ENCODE results near the gene SLC2A13. TPM values are rescaled to one million over a fixed set of nuclear protein-coding genes. Genes with fewer than 3 reads are reported as not detected.

Gene SLC2A13
- total and polyA plus RNA-seq, 3 donors from 2014 or later = 3.3 to 19.8 (median 18.0) TPM

GRCh38 chr12:39956725-39957124 is 149.2 kb downstream of the SLC2A13 start:
- no peaks in the 10 kb centered on the region for H3K36me3 ChIP-seq (ENCODE audit: low read depth, missing control alignments)
- H3K4me1 ChIP-seq = no peaks in the 10 kb centered on the region
- TF ChIP-seq POLR2A (IDR thresholded peaks at IDR 0.05) (no peak), CTCF (IDR thresholded peaks at IDR 0.05) (no peak)
- 86 to 92% methylated on average over 2 of the region's 2 CpGs for WGBS, 2 donors
- H3K9me3 ChIP-seq = no peaks in the 10 kb centered on the region
- no peak overlapping the region for H3K4me3 ChIP-seq
- DNase-seq = no peak
- H3K27me3 ChIP-seq = no peaks in the 10 kb centered on the region
- intact Hi-C loops (cut with DNase I; ENCODE audit: low total_unique reads) = no loop called here
- H3K27ac ChIP-seq = no peak overlapping the region

- no peak for DNase-seq
- H3K4me3 ChIP-seq = no peak overlapping the region
- 94 to 98% methylated on average over 10 to 14 of the region's 14 CpGs for WGBS, 2 donors
- H3K9me3 ChIP-seq = no peaks in the 10 kb centered on the region
- no peaks in the 10 kb centered on the region for H3K27me3 ChIP-seq
- no peaks in the 10 kb centered on the region for H3K4me1 ChIP-seq
- H3K27ac ChIP-seq = no peak overlapping the region
- H3K36me3 ChIP-seq (ENCODE audit: low read depth, missing control alignments) = no peaks in the 10 kb centered on the region
- TF ChIP-seq POLR2A (IDR thresholded peaks at IDR 0.05) (no peak), CTCF (IDR thresholded peaks at IDR 0.05) (no peak)
- intact Hi-C loops (cut with DNase I; ENCODE audit: low total_unique reads) = no loop called here
Measured at GRCh38 chr12:39946361-39947280, 159.3 kb downstream of the SLC2A13 start.

GRCh38 chr12:39937119-39937518 is 168.8 kb downstream of the SLC2A13 start:
- no peaks in the 10 kb centered on the region for H3K9me3 ChIP-seq
- H3K4me1 ChIP-seq = no peaks in the 10 kb centered on the region
- no peak overlapping the region for H3K27ac ChIP-seq
- no peaks in the 10 kb centered on the region for H3K27me3 ChIP-seq
- no peak overlapping the region for H3K4me3 ChIP-seq
- no peaks in the 10 kb centered on the region for H3K36me3 ChIP-seq (ENCODE audit: low read depth, missing control alignments)
- intact Hi-C loops (cut with DNase I; ENCODE audit: low total_unique reads) = no loop called here
- DNase-seq = no peak
- 82 to 96% methylated on average over 1 of the region's 1 CpG for WGBS, 2 donors
- TF ChIP-seq CTCF (IDR thresholded peaks at IDR 0.05) (no peak), POLR2A (IDR thresholded peaks at IDR 0.05) (no peak)

- TF ChIP-seq CTCF (IDR thresholded peaks at IDR 0.05) = no peak
- TF ChIP-seq POLR2A (IDR thresholded peaks at IDR 0.05) = no peak
- no peak overlapping the region for H3K27ac ChIP-seq
Measured at GRCh38 chr12:39935839-39936238, 170.0 kb downstream of the SLC2A13 start.

More at GRCh38 chr12:39935839-39936238, 170.0 kb downstream of the SLC2A13 start:
- intact Hi-C loops (cut with DNase I; ENCODE audit: low total_unique reads) = no loop called here
- Histone ChIP-seq H3K36me3 (ENCODE audit: low read depth, missing control alignments) (no peaks in the 10 kb centered on the region), H3K4me1 (no peaks in the 10 kb centered on the region), H3K27me3 (no peaks in the 10 kb centered on the region), H3K9me3 (no peaks in the 10 kb centered on the region), H3K4me3 (no peak overlapping the region)
- 97 to 98% methylated on average over 2 of the region's 2 CpGs for WGBS, 2 donors
- no peak for DNase-seq

Data from testis (tissue), 3 donors.